ENCODE data around the gene PDCL2.
"Not testable (repeated sequence)": the region's sequence is repeated elsewhere in the genome, so short reads cannot be mapped to it uniquely, and the experiment has no call there.

DNA sequence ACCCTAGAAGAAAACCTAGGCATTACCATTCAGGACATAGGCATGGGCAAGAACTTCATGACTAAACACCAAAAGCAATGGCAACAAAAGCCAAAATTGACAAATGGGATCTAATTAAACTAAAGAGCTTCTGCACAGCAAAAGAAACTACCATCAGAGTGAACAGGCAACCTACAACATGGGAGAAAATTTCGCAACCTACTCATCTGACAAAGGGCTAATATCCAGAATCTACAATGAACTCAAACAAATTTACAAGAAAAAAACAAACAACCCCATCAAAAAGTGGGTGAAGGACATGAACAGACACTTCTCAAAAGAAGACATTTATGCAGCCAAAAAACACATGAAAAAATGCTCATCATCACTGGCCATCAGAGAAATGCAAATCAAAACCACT, 32.0 kb upstream of the PDCL2 start:
- TF ChIP-seq POLR2A (IDR thresholded peaks at IDR 0.05; ENCODE audit: extremely low read depth, insufficient read length); CTCF (IDR thresholded peaks at IDR 0.05; ENCODE audit: low read depth, low read length); MYC (IDR thresholded peaks at IDR 0.05; ENCODE audit: low read depth, low read length); MAX (IDR thresholded peaks at IDR 0.05; ENCODE audit: low read depth, low read length): not testable (repeated sequence)

All from NB4 (cell line).